NOMO-1 treated with DMSO at 0.1 percent for 48 hours (cell line): Measurements from ENCODE around the gene CDC73.
"Not testable (repeated sequence)": the region's sequence is repeated elsewhere in the genome, so short reads cannot be mapped to it uniquely, and the experiment has no call there.

Source experiments
- DNase-seq: peaks from one replicate; lab custom pipeline; 2025; ENCODE audit not compliant: unreplicated experiment; lab: John Stamatoyannopoulos, UW

Gene CDC73

DNA sequence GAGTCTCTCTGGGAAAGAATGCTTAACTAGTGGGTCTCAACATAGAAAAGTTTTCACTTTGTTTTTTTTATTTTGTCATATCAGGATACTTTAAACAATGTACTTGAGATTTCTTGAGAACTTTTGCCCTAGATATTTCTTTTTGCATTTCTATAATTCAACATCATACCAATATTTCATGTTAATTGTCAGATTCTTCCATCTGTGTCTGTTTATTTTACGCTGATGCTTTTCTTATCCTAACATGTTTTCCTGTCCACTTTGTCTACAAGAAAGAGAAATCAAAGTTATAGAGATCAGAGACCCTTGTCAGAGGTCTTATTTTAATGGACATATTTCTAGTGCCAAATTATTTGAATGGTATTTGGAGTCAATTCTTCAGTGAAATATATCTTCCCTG lies 160.1 kb downstream of the CDC73 start:
- DNase-seq, result no peak

DNA sequence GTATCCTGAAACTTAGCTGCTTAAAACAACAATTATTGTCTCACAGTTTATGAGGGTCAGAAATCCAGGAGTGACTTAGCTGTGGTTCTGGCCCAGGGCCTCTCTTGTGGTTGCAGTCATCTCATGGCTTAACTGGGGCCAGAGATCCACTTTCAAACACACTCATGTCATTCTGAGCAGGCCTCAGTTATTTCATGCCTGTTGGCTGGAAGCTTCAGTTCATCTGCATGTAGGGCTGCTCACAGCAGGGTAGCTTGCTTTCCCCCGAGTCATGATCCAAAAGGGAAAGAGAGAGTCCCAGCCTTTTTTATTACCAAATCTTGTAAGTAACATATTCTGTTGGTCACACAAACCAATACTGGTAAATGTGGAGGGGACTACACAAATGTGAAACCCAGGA lies 161.2 kb downstream of the CDC73 start:
- DNase-seq, result no peak

DNA sequence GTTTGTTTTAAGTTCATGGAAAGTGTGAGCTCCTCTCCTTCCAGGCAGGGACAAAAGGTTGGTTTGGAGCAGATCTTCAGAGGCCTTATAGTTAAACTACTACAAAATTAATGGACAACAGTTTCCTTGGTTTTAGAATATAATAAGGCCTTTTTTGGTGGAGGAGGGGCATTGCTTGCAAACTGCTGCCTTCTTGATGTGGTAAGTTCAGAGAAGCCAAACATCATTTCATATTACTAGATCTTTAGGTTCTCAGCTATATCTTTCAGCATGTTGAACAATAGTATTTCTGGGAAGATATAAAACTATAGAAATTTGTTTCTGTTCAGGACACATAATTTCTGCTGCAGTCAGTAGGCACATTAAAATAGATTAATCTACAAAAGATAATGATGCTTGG lies 162.4 kb downstream of the CDC73 start:
- no peak for DNase-seq

DNA sequence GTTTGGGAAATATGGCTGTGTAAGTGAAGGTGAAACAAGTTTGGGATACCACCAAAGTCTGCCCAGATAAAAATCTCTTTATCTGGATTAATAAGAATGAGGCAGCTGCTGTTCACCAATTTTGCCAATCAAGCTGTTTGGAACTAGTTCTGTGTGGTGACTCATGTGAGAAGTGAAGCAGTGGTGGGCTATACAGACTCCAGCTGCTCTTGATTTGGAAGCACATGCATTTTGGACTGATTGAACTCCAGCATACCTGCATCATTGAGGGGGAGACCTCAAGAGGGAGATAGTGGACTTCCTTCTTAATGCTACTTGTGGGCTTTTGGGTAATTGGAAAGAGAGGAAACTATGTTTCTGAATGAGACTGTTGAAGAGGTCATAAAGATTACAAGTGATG lies 163.8 kb downstream of the CDC73 start:
- DNase-seq, result no peak

DNA sequence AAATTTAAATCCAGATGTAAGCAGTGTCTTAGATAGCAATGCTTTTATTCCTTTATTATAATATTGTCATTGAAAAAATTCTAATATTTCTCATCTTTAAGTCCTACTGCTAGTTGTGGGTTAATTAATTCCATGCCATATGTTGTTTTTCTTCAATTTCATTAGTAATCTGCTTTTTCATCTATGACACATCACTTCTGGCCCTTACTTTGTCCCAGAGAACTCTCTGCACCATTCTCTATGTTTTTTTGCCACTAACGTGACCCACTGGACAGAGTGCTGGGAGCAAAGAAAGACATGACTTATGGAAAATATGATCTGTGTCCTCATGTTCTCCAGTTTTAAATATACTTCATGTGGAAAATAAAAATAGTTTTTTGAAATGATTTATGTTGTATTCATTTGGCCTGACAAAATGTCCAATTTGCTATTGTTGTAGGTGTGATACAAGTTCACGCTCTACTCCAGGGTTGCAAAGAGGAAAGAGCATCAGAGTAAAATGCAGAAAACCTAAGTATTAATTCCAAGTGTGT lies 166.8 kb downstream of the CDC73 start:
- not testable (repeated sequence) for DNase-seq

DNA sequence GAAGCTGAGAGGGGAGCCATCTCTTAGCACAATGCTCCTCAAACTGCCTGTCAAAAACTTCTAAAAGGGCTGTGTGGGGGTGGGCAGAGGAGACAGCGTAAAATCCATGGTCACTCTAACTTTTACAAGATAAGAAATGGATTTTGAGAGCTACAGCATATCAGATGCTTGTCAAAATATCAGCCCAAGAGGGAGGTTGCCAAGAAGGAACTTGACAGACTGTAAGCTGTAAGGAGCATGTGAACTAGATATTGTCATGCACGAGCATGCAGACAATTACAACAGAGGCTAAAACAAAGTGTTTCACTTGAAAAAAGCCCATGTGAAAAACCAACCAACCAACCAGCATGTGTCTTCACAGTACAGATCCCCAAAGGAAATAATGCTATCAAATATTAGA lies 171.9 kb downstream of the CDC73 start:
- no peak for DNase-seq

DNA sequence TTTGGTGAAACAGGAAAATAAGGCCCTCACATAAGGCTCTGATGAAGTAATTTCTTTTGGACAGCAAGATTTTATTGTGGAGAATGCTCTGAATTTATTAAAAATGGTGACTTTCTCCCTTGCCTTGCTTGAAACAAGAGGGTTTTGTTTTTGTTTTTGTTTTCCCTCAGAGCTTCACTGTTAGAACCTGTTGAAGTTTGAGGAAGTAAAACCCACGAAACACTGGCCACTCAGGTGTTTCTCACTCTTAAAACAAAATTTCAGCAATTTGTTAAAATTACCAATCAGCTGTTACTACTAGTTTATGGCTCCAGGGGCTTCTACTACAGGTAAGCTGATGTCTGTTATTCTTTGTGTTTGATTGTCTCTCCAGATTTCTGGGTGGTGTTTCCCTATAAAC lies 177.2 kb downstream of the CDC73 start:
- no peak for DNase-seq

DNA sequence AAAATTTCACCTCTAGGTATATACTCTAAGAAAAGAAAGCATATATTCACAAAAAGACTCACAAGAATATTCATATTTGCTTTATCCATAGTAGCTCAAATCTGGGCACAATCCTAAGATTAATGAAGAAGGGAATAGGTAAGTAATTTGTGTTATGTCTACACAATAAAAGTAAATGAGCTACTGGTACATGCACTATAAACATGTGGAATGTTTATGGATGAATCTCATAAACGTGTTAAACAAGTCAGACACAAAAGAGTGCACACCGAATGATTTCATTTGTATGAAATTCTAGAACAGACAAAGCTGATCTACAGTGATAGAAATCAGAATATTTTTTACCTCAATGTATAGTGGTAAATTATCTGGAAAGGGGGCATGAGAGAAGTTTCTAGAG lies 179.9 kb downstream of the CDC73 start:
- no peak for DNase-seq

DNA sequence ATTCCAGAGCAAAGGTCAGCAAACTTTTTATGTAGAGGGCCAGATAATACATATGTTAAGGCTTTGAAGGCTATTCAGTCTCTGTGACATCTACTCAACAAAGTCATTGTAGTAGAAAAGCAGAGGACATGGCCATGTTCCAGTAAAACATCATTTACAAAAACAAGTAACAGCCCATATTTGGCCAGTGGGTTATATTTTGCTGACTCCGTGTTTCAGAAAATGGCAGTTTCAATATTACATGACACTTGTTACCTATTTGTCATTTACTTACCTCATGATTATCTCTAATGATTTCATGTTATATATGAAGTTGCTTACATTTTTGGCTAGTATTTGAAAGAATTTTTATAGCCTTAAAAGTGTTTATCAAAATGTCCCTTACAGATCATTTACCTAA lies 182.0 kb downstream of the CDC73 start:
- no peak for DNase-seq
